Stimulated activated CD8-positive, alpha-beta memory T cell treated with anti-CD3 and anti-CD28 coated beads, Interleukin-12 subunit alpha, Interleukin-12 subunit beta, amount 100 ng/mL, for 1 hour (primary cell): ENCODE data around the gene HKDC1.

Source experiments
- DNase-seq: peaks from one replicate; pipeline ENCODE4 v3.0.0-alpha.2; 2020; ENCODE audit warnings: low read depth

The HKDC1 gene

GRCh38 chr10:69215405-69216171 lies 4.5 kb upstream of the HKDC1 start:
- DNase-seq, result no peak

- DNase-seq, result no peak
Observed at GRCh38 chr10:69216577-69217118, 3.5 kb upstream of the HKDC1 start.

- no peak for DNase-seq
Observed at GRCh38 chr10:69217119-69217754, 2.9 kb upstream of the HKDC1 start.

DNA sequence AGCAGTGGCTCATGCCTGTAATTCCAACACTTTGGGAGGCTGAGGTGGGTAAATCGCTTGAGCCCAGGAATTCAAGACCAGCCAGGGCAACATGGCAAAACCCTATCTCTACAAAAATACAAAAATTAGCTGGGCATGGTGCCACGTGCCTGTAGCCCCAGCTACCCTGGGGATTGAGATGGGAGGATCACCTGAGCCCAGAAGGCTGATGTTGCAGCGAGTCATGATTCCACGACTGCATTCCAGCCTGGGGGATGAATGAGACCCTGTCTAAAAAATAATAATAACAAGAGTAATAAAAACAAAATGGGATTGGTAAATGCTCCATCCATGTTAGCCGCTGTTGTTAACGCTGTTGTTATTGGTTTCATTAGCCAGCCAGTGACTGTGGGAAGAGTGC lies 1.3 kb upstream of the HKDC1 start:
- DNase-seq, result no peak

DNA sequence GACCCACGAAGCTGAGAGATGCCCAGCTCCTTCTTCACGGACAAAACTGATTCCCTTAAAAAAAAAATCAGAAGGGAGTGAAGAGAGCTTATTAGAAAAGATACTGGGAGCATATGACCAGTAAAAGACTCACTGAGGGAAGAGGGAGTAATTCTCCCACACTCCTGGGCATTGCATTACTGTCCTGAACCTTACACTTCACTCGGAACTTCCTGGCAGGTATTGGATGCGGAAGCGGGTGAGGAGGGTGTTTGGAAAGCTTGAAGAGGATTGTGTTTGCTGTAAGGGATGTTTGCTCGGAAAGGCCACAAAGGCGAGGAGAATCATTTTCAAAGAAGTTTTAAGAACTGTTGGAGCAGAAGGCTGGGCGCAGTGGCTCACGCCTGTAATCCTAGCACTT lies 375 bp downstream of the HKDC1 start:
- DNase-seq, result no peak

GRCh38 chr10:69222157-69223027 lies 2.3 kb downstream of the HKDC1 start:
- DNase-seq, result peak; percentile 50

- no peak for DNase-seq
Observed at GRCh38 chr10:69223028-69223342, 2.9 kb downstream of the HKDC1 start.

DNA sequence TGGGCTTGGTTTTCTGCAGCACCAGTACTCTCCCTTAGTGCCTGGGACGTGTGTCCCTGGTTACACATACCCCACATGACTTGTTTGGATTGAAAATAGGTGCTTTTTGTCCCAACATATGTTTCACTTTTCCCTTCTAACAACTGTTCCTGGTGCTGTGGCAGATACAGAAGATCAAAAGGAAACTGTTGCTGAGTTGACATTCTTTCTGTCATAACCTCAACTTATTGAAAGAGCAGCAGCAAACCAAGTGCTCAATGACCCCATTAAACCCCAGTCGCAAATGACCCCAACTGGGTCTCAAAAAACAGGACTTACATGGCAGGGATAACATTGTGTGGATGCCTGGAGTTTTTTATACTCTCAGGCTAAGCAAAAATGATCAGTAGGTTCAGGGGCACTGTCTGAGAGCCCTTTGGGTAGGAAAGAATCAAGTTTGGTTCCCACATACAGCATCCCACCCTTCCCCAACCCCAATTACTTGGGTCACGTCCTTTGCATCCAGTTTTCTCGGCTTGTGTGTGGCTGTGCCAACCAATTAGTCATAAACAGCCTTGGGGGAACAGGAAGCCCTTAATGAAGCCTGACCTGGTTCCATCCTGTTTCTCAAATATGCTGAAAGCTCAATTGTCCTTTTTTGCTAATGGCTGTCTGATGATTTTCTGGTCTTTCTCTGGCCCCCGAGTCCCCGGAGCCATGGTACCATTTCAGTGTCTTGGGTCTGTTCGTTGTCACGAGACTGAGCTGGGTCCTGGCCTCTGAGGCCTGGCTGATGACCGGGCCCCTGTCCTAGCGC lies 4.9 kb downstream of the HKDC1 start:
- no peak for DNase-seq

GRCh38 chr10:69225681-69226080 lies 5.5 kb downstream of the HKDC1 start:
- no peak for DNase-seq

DNA sequence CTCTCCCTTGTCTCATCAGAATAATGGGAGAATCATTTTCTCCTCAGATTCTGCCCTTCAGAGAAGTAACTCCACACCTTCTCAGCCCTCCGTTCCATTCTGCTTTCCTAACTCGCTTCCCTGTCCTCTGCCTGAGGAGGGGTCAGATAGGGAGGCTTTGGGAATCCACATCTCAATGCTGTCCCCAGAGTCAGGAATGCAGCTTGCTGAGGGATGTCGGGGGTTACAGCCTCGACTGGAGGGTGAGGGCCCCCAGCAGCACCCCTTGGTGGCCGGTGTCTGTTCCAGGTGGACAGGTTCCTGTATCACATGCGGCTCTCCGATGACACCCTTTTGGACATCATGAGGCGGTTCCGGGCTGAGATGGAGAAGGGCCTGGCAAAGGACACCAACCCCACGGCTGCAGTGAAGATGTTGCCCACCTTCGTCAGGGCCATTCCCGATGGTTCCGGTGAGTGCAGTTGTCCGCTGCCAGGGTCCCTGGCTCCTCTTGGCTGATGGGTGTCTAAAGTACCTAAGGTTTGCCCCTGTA lies 6.9 kb downstream of the HKDC1 start:
- DNase-seq, result no peak

DNA sequence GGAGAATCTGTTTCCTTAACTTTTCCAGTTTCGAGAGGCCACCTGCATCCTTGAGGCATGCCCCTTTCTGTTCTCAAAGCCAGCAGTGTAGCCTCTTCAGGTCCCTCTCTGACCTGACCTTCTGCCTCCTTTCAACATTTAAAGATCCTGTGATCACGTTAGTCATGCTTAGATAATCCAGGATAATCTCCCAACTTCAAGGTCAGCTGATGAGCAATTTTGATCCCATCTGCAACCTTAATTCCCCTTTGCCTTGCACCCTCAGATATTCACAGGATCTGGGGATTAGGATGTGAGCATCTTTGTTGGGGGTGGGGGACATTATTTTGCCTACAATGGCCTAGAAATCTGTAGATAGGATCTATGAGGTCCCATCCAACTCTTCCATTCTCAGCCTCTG lies 8.0 kb downstream of the HKDC1 start:
- DNase-seq, result no peak

GRCh38 chr10:69229616-69229916 lies 9.4 kb downstream of the HKDC1 start:
- no peak for DNase-seq

DNA sequence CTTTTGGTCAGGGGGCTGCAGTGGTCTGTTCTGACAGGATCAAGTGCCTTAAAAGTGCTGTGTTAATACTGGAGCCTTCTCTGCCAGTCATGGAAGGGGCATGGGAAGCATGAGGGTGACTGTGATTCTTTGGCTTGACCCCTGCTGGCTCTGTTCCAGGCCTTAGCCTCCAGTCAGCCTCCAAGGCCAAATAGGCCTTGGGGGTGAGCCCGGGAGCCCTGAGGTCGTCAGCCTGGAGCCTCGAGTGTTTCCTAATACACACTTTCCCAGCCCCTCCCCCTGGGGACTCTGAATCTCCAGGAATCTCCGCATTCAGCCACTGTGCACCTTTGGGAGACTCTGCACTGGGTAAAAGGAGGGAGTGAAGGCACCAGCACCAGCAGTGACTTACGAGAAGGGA lies 10.0 kb downstream of the HKDC1 start:
- no peak for DNase-seq

DNA sequence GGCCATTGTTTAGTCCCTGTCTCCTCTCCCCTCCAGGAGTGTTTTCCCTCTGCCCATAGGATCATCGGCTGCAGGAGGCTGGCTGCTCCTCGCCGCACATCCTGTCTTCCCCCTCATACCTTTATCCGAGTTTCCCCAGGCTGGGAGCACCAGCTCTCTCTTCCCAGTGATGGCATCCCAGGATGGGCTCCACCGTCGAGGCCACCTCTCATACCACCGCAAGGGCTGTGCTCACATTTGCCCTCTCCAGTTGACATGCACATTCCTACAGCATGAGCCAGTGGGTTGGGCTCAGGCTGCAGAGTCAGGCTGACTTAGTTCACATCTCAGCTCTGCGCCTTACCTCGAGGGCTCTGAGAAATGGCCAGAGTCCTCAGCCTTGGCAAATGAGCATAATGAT lies 12.1 kb downstream of the HKDC1 start:
- DNase-seq, result no peak

GRCh38 chr10:69232736-69233480 lies 12.8 kb downstream of the HKDC1 start:
- DNase-seq, result no peak

DNA sequence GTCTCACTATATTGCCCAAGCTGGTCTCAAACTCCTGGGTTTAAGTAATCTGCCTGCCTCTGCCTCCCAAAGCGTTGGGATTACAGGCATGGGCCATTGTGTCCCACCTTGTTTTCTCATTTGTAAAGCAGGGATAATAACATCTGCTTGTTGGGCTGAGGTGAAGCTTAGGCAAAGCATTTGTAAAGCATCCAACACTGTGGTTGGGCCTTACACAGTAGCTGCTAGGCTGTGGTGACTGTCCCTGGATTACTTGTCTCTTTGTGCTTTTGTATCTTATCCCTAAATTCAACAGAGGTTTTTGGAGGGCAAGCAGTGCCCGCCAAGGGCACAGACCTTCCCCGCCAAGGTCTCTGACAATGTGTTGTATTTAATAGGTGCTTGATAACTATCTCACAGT lies 14.3 kb downstream of the HKDC1 start:
- DNase-seq, result no peak

GRCh38 chr10:69237528-69238159 lies 17.5 kb downstream of the HKDC1 start:
- DNase-seq, result peak; percentile 79

GRCh38 chr10:69239136-69239535 lies 19.0 kb downstream of the HKDC1 start:
- no peak for DNase-seq

DNA sequence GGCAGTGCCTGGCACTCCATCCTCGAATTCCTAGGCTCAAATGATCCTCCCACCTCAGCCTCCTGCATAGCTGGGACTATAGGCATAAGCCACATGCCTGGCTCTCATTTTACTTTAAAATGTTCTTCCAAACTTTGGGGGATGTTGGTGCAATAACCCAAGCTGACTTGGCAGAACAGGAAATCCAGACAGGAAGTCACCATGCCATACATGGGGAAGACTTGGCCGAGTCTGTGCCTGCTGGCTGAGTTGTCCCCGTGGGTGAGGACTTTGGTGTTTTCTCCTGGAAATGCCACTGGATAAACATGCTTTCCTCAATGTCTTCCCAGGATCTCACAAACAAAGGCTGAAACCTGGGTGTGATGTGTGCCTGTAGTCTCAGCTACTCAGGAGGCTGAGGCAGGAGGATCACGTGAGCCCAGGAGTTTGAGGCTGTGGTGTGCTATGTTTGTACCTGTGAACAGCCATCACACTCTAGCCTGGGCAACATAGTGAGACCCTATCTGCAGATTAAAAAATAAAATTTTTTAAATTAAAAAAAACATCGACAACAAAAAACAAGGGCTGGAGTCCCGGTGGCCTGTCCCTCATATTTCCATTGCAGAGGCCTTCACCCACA lies 19.8 kb downstream of the HKDC1 start:
- DNase-seq, result no peak

DNA sequence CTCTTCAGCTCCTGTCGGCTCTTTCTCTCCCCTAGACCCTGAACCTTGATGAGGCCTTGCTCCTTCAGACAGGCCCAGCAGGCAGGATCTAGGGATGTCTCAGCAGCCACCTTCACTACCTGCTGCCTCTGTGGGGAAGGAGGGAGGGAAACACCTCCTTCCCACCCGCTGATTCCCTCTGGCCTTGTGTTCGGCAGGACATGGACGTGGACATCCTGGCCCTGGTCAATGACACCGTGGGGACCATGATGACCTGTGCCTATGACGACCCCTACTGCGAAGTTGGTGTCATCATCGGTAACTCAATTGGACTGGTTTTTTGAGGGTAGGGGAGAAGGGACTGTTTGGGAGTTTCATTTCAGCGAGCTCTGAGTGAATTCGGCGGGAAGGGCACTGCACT lies 20.3 kb downstream of the HKDC1 start:
- no peak for DNase-seq
